Hematopoietic multipotent progenitor cell treated with erythropoietin and hydrocortisone succinate and interleukin-3 and kit ligand, for 6 days (in vitro differentiated cells): Measurements from ENCODE around the gene BSND.
A peak's percentile ranks its signal among the peaks of the same experiment; 100 is the strongest.
"Not testable (repeated sequence)": the region's sequence is repeated elsewhere in the genome, so short reads cannot be mapped to it uniquely, and the experiment has no call there.

Experiments used
- DNase-seq: peaks from one replicate; pipeline ENCODE4 v3.0.0-alpha.2; 2015

Gene BSND

DNA sequence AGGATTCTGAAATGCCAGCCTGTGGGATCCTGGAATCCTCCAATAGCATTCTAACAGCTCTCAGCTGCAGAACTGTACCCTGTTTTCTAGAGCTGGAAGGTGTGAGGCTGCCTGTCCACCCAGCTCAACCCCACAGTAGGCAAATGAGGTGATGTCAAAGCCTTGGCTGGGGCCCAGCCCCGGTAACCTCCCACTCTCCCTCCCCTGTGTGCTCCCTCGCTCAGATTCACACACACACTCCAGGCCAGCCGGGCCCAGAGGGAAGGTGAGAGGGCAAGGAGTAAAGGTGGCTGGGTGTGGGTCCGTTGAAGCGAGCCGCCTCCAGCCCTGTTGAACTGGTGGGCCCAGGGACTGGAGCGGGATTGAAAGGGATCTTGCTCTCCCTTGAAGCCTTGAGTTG lies at the start of gene BSND:
TSS of gene BSND (plus strand) at position 257 of the 400 bp plus-strand sequence. CDS start 254 bp downstream, outside the sequence.
- no peak for DNase-seq

DNA sequence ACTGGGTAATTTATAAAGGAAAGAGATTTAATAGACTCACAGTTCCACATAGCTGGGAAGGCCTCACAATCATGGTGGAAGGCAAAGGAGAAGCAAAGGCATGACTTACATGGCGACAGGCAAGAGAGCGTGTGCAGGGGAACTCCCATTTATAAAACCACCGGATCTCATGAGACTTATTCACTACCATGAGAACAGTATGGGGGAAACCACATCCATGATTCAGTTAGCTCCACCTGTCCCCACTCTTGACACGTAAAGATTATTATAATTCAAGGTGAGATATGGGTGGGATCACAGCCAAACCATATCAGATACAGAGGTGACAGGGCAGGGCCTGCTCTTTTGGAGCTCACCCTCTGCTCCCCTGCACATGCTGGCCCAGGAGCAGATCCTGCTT lies 49.7 kb upstream of the BSND start:
- DNase-seq = no peak

DNA sequence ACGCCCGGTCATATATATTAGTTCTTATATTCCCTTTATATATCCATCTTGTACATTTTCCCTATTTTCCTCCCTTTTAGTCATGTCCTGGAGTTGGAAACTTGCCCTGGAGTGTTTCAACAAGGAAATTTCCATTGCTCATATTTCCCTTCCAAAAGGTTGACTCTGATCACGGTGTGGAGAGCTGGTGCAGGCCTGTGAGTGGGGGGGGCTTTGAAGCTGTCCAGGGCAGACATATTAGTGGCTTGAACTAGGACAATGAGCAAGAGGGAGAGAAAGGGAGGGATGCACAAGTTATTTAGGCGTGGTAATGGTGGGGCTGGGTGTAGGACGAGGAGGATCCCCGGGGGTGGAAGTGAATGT lies 48.7 kb upstream of the BSND start:
- no peak for DNase-seq

DNA sequence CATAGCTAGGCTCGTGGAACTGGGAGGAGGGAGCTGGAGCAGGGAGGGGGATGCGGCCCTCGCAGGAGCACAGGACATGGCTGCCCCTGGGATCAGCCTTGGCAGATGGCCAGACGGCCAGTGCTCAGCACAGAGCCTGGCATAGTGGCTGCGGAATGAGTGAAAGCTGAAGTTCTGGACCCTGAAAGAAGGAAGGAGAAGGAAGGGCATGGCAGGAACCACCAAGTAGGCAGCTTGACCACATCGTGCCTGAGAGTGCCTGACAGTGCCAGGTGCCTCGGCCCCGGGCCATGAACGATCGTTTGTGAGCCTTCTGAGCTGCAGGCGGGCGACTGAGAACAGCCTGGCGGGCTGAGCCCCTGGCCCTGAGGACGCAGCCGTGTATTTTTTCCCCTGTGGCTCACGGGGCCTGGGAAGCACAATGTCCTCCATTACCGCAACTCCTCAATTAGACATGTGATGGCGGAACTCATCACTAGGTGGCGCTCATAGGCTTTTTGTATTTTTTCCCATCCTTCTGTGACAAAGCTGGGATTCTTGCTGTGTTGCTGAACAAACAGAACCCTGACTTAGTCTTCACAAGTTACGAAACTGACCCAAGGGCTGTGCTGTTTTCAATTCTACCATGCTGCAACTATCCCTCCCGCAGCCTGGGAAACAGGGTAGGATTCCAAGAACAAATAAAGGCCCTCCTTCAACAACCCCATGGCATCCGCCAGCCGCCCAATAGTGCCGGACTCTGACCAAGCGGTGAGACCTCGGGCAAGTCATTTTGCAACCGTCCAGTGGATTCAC lies 48.2 kb upstream of the BSND start:
- DNase-seq = peak; percentile 81

DNA sequence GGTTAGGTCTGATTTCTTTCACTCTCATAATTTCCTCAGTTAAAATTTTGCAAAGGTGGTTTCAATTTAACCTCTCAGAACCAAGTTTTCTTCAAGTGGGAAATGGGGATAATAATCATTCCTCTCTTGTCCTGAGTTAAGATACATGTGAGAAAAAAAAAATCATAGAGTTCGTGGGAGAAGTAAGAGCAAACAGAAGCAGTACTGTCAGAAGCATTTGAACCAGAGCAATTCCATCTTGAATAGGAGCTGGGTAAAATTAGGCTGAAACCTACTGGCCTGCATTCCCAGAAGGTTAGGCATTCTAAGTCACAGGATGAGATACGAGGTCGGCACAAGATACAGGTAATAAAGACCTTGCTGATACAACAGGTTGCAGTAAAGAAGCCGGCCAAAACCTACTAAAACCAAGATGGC lies 46.9 kb upstream of the BSND start:
- DNase-seq = no peak

DNA sequence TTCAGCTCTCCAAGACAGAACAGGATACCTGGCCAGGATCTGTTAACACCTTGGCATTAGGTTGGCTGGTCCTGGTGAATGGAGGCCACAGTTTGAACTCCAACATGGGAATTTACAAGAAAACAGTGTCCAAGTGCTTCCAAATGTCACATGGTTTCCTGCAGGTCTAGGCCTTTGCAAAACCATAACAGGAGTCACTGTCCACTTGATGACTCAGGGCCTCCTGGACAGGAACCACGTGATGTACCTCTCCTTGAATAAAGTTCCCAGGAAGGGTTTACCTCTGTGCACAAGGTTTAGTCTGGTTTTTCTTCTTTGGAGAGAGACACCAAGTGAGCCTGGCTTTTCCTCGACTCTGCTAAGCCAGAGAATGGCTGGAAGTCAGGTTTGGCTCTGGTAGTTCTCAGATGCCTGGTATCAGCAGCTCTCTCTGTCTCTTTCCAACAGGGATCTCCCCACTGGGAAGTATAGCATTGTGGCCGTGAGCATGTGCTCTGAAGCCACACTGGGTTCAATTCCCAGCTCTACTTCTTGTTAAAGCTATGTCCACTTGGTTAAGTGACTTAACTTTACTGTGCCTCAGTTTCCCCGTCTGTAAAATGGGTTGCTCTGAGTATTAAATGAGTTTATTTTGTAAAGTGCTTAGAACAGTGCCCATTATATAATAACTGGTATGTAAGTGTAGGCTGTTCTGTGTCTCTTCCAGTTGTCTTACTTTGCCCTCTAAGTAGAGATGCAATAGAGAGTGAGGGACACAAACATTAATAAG lies 45.6 kb upstream of the BSND start:
- no peak for DNase-seq

DNA sequence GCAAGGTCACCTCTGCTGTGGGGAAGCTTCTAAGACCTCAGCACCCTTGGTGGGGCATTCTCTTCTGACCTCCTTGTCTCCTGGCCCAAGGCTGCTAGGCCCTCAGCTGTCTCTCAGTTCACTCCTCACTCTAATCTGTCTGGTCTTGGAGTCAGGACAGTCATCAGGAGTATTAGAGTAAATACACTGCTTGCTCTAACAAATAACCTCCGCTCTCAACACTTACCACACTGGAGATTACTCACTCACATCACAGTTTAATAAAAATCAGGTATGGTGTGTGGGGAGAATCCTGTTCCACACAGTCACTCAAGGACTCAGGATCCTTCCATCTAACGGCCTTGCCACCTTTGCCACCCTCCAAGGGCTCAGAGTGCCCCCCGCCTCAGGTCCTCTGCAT lies 44.9 kb upstream of the BSND start:
- no peak for DNase-seq

DNA sequence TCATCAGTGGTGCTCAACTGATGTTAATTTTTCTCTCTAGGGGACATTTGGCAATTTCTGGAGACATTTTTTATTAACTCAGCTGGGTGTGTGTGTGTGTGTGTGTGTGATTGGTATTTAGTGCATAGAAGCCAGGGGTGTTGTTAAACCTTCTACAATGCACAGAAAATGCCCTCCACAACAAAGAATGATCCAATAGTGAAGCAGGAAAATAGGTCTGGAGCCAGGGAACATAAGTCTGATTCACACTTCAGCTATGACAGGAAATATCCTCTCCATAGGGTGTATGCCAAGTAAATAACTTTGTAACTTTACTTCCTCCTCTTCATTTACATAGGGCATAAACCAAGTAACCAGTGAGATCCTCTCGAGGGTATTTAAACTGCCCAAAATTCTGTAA lies 43.4 kb upstream of the BSND start:
- no peak for DNase-seq

DNA sequence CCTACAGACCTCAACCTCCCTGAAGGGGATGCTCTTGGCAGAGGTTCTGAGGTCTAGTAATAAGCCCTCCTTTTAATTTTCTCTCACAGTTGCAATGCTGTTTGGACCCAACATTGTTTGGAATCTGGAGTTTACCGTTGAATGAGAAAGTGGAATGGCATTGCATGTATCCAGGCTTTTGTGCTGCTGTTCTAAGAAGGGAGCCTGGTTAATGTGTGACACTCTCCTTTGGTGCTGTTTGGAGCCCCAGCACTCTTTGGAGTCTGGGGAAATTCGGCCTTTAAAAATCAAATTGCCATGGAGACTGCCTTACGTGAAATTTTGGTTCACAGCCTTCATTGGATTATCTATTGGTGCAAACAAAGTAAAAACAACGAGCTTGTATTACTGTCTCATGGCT lies 42.0 kb upstream of the BSND start:
- no peak for DNase-seq

DNA sequence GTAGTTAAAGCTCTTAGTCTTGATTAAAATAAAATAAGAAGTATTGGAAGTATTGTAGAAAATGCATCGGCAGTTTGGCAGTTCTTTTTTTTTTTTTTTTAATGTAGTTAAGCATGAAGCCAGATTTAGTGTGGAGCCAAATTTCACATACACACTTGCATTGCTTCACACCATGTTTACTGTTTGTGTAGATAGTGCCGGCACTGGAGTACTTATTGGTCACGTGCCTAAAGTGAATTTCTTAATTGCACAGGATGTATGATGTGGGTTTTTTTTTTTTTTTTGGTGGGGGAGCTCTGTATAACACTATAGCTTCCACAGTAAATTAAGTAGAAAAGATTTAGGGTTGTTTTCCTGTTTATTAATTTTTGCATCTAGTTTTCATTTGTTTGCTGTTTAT lies 39.5 kb upstream of the BSND start:
- no peak for DNase-seq

DNA sequence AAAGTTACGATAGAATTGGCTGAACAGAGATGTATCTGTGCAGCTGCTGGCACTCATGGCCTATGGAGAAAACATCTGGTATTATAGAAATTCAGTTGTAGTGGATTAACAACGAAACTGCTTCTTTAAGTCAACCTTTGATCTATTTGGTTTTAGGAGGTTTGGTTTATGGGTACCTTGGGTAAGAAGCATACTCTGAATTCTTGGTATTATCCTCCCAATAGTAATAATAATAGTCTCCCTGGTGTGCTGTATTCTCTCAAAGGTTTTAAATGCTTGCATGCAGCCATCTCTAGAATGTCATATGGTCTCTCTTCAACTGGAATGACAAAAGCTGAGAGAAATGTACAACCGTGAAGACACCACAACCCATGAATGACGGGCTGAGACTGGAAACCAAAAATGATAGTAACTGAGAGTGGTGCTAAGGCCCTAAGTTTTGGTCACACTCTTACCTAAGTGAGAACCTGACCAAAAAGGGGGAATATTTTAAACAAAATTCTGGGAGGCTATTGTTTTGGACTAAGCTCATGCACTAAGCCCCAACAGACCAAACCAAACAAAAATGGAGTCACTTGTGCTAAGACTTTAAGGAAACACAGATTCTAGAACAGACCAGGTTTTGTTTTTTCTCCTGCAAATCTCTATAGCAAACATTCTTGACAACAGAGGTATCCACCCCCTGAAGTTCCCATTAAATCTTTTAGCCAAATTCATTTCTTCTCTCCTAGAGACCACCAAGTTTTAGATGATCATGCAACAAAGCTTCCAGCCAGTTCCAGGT lies 35.9 kb upstream of the BSND start:
- no peak for DNase-seq

DNA sequence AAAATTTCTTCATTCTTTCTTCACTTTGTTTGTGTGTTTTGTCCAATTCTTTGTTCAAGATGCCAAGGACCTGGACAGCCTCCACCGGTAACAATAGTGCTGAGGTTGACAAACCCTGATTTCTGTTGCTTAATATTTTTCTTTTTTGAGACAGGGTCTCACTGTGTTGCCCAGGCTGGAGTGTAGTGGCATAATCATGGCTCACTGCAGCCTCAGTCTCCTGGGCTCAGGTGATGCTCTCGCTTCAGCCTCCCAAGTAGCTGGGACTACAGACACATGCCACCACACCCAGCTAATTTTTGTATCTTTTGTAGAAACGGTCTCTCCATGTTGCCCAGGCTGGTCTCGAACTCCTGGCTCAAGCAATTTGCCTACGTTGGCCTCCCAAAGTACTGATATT lies 34.9 kb upstream of the BSND start:
- not testable (repeated sequence) for DNase-seq

DNA sequence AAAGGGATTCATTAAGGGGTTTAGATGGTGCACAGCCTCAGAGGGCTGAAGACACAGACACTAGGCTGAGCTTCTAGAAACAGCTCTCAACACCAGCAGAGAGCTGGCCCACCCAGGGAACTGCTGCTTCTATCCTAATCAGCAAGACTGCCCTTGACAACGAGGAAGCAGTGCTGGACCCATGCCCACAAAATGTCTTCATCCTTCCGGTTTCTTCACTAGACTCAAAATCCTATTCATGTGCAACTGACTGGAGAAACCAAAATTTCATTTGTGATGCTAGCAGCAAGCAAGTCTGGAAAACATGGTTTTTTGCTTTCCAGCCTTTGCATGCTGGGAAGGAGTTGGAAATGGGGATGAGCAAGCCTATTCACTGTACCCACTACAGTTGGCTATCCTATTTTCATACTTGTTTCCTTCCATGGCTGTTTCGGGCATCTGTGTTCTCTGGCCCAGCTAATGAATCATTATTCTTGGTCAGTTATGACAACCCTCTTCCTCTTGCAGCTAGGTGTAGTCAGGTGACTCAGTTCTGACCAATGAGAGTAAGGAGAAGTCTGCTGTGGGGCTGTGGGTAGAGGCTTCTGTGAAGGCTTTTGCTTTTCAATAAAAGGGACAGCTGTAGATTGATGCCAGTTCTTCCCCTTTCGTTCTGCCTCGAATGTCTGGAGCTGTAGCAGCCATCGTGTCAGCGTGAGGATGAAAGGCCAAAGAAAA lies 33.0 kb upstream of the BSND start:
- peak; percentile 81 for DNase-seq

DNA sequence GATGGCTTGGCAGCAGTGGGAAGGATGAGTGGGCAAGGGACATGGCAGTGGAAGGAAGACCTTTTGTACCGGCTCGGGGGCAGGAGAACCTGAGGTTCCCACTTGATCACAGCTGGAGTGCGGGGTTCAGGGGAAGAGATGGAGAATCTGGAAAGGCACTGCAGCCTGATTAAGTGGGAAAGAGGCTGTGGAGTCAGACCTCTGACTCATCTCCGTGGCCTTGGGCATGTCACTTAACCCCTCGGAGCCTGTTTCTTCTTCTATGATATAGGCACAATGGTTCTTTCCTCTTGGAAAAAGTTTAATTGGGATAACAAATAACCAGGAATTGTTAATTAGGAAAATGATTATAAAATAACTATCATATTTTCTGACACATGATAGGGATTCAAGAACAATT lies 31.4 kb upstream of the BSND start:
- no peak for DNase-seq

DNA sequence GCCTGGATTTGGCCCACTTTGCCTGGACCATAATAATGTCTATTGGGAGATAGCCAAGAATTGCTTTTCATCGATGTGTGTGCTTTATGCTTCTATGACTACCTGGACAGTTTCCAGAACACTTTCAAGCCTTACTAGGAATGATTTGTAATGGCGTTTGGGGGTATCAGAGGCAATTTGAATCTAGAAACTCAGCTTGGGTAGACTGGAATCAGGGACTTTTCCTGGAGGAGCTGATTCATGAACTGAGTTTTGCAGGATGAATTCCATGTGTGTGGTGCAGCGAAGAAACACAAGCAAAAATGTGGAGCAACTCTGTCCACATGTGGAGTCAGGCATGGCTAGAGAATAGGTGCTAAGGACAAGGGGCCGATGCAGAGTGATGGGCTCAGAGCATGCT lies 30.2 kb upstream of the BSND start:
- DNase-seq = no peak

DNA sequence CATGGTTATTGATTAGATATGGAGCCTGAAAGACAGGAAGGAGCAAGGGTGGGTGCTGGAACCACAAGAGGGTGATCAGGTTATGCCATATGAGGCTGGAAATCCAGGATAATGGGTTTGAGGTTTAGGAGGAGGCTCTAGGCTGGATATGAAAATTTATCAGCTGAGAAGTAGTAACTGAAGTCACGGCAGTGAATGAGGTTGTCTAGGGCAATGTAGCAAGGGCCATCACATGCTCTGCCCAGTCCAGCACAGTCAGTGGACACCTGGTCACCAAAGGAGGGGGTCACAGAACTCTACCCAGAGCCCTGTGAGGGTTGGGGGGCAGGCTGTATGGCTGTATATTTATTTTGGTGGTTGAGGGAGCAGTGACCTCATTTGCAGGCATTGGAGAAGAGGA lies 28.9 kb upstream of the BSND start:
- DNase-seq = no peak

DNA sequence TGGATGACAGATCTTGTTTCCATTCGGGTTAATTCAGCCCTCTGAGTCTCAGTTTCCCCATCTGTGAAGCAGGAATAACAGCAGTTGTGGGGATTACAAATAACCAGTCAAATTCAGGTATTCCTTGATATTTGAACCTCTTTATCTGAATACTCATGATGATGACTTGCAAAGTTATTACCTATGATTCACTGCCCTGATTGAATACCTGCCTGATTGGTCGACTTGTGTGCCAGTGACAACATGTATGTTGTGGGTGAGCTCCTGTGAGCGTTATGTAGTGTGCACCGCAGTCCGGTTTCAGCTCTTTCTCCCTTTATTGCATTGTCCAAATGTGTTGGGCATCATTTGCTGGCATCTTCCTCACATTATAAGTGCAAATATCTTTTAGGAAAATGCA lies 27.8 kb upstream of the BSND start:
- no peak for DNase-seq

DNA sequence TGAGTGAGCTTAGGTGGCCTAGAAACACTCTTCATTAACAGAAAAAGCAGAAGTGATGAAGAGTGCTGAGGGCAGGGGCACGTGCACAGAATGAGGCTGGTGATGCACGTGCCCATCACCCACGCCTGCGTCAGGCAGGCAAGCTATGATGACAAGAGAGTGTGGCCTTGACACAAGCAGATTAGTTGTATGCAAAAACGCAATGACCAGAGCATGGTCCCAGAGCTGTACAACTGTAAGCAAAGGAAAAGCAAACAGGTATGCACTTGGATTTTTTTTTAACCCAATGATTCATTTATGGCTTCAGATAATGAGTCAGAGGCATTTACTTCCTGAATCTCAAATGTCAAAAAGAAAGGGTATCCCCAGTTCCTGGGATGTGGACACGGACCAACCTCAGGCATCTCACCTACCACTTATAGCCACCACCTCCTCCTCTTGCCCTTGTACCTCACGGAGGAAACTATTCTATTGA lies 27.4 kb upstream of the BSND start:
- DNase-seq = no peak

DNA sequence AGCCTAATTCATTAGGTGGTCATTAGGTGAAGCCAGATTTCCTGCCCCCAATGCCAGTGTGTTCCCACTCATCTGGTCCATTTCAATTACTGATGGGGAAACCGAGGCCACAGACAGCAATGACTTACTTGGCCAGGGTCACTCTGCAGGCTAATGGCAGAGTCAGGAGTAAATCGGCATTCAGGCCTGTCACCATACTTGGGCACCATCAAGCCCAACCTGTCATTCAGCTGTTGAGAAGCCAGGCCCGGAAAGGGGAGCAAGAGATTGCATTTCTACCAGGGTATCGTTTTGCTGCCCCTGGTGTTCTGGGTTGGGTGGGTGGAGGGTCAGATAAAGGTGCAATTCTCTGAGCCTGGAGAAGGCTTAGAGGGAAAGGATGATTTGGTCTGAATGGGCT lies 26.3 kb upstream of the BSND start:
- DNase-seq = no peak

DNA sequence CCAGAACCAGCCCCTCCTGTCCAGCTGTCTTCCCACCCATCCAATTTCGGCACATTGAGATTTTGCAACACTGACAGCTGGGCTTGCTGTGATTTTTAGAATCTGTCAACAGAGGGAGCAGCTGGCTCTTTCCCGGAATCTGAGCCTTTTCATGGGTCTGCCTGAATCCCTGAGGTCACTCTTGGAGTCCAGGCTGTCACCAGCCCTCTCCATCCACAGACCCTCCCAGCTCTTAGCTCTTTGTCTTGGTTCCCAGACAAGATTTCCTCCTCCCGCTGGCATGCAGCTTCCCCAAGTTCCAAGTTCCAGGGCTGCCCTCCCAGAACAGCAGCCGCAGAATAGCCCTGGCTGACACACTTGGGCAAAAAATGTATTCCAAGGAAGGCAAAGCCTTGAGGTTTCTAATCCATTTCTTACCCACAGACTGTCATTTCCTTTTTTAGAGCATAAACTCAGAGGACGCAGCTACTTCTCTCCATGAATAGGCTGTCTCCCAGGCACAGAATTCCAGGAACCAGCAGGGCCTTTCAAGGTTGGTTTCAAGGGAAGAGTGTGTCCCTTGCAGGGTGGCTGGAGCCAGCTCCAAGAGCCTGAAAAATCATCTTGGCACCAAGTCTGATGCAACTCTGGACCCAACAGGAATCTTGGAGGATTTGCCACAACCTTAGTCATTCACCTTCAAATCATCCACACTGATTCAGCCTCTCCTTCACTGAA lies 25.4 kb upstream of the BSND start:
- DNase-seq = no peak

DNA sequence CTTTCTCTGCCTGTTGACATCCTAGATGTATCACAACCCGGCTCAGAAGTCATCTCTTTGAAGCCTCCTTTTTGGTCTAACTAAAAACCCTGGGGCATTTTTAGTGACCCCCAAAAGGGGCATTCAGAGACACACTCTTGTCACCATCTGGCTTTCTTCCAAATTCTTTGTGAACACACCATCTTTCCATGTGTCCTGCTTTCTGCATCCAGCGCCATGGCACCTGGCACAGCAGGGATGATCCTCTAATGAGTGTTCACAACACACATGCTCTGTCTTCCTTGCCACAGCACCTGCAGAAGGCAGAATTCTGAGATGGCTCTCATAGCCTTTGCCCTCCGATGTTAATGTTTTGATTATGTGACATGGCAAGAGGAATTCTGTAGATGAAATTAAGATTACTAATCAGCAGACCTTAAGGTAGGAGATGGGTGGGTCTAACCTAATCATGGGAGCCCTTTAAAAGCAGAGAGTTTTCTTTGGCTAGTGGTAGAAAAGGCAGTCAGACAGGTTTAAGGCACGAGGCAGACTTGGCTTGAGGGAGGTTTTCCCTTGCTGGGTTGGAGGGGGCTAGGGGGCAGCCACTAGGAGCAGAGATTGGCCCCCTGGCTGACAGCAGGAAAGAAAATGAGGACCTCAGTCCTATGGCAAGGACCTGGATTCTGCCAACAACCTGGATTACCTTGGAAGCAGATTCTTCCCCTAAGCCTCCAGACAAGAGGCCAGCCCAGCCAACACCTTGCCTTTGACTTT lies 23.2 kb upstream of the BSND start:
- DNase-seq = no peak

DNA sequence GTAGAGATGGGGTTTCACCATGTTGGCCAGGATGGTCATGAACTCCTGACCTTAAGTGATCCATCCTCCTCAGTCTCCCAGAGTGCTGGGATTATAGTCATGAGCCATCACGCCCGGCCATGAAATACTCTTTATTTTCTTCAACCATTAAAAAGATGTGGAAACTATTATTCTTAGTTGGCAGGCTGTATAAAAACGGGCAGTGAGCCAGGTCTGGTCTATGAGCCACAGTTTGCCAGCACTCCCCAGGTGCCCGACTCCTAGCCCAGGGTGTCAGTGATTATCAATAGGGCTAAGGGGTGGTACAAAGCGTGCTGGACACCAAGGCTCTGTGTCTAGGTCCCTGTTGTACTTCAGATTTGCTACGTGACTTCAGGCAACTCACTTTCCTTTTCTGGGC lies 22.0 kb upstream of the BSND start:
- DNase-seq = no peak
